Gastroesophageal sphincter (tissue), 4 donors: Measurements from ENCODE around the gene CES3. TPM values are rescaled to one million over a fixed set of nuclear protein-coding genes. Genes with fewer than 3 reads are reported as not detected.

Experiments
- ATAC-seq: fragments of 150-250 bp; one replicate; pipeline ENCODE4 v1.9.1; 2016; ENCODE audit warnings: mild to moderate bottlenecking, moderate library complexity
- H3K27ac ChIP-seq, 4 donors: fragments of 200-600 bp; sonication (generic) in 3 of 4; 1 replicate in 3 of 4; 2 replicates in 1 of 4; pipeline ENCODE4 v1.5.1; 2016 to 2019
- H3K27me3 ChIP-seq: fragments of 200-600 bp; sonication (generic); one replicate; pipeline ENCODE4 v1.5.1; 2019
- H3K36me3 ChIP-seq, 2 donors: fragments of 200-600 bp; sonication (generic); one replicate each; pipeline ENCODE4 v1.5.1; 2019; ENCODE audit warnings: control low read depth in 1 of 2
- H3K4me1 ChIP-seq, 3 donors: fragments of 200-600 bp; sonication (generic); 1 replicate in 2 of 3; 2 replicates in 1 of 3; pipeline ENCODE4 v1.5.1; 2016 to 2019; ENCODE audit warnings: control low read depth in 2 of 3
- H3K4me3 ChIP-seq, 2 donors: fragments of 200-600 bp; sonication (generic); one replicate each; pipeline ENCODE4 v1.5.1; 2019; ENCODE audit warnings: mild to moderate bottlenecking in 1 of 2, moderate library complexity in 1 of 2
- H3K9me3 ChIP-seq, 3 donors: fragments of 200-600 bp; sonication (generic); one replicate each; pipeline ENCODE4 v1.5.1; 2017 to 2019; ENCODE audit warnings: control low read depth in 2 of 3
- CTCF ChIP-seq, 4 experiments: fragments of 200-600 bp in 2 of 4; fragments of 450-650 bp in 2 of 4; sonication (generic) in 1 of 4; IDR thresholded peaks; one replicate each; pipeline ENCODE4 v1.5.1; 2017 to 2019; ENCODE audit warnings: antibody characterized with exemption in 4 of 4, mild to moderate bottlenecking in 2 of 4, moderate library complexity in 2 of 4
- EP300 ChIP-seq: sonication (generic); formaldehyde crosslinking; IDR thresholded peaks from one replicate; pipeline ENCODE4 v1.6.1; 2017; ENCODE audit warnings: antibody characterized with exemption, mild to moderate bottlenecking
- POLR2A ChIP-seq, 2 donors: fragments of 450-650 bp; IDR thresholded peaks; one replicate each; pipeline ENCODE4 v1.6.1; 2017; ENCODE audit warnings: antibody characterized with exemption in 2 of 2, mild to moderate bottlenecking in 2 of 2, moderate library complexity in 1 of 2
- POLR2AphosphoS5 ChIP-seq: sonication (generic); formaldehyde crosslinking; IDR thresholded peaks from one replicate; pipeline ENCODE4 v1.6.1; 2017; ENCODE audit warnings: antibody characterized with exemption
- WGBS, 2 donors: methylation state at CpG; one replicate each; pipeline ENCODE4 v1.1.5; 2018; ENCODE audit warnings: low coverage in 1 of 2; 5-methylcytosine and 5-hydroxymethylcytosine counted together
- total RNA-seq, 4 donors: library from RNA; depleted of rRNA; stranded (reverse); fragments of >200 nt; gene quantifications; one replicate each; pipeline ENCODE4 v1.1.0, GENCODE V29; 2016

Gene CES3
- total RNA-seq, 4 donors from 2014 or later: 0.13 to 0.49 (median 0.39) TPM; not detected in 1

DNA sequence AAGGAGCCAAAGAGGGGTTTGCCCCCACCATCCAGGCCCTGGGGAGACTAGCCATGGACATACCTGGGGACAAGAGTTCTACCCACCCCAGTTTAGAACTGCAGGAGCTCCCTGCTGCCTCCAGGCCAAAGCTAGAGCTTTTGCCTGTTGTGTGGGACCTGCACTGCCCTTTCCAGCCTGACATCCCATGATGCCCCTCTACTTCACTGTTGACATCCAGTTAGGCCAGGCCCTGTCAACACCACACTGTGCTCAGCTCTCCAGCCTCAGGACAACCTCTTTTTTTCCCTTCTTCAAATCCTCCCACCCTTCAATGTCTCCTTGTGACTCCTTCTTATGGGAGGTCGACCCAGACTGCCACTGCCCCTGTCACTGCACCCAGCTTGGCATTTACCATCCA, 48.1 kb downstream of the CES3 start:
- Histone ChIP-seq H3K4me3 (no peak overlapping the region), H3K27ac (no peak overlapping the region), H3K9me3 (no peaks in the 10 kb centered on the region), H3K27me3 (no peaks in the 10 kb centered on the region), H3K36me3 (no peaks in the 10 kb centered on the region), H3K4me1 (peaks cover 0 to 14% (median 8%) of the 10 kb centered on the region in 3 donors)
- no peak for ATAC-seq
- WGBS, 2 donors: 44% methylated on average over 1 of the region's 1 CpG; no CpG with 5 or more reads in 1 of the 2 donors
- TF ChIP-seq EP300 (no peak), POLR2AphosphoS5 (no peak), POLR2A (IDR thresholded peaks at IDR 0.05) (no peak)

DNA sequence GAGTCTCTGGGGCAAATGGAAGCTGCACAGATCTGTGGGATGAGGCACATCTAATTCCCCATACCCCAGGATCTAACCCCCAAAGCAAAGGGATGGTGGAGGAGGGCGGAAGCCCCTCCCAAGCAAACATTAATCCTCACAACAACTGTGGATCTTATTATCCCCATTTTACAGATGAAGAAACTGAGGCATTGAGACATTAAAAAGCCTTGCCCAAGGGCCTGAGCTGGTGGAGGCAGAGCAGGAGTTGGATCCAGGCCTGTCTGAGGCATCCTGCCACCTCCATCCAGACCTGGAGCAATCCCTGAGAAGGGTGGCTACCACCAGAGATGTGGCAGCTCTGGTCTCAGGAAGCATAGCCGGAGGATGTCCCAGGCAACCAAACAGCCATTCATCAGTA, 50.2 kb downstream of the CES3 start:
- no peak for TF ChIP-seq CTCF (IDR thresholded peaks at IDR 0.05)
- no peak for TF ChIP-seq POLR2AphosphoS5
- no peak for TF ChIP-seq EP300
- no peak for TF ChIP-seq POLR2A (IDR thresholded peaks at IDR 0.05)
- H3K4me3 ChIP-seq: no peak overlapping the region
- 100% methylated on average over 1 of the region's 2 CpGs; no CpG with 5 or more reads in 1 of the 2 donors for WGBS, 2 donors

GRCh38 chr16:67013233-67013822, 52.3 kb downstream of the CES3 start:
- Histone ChIP-seq H3K9me3 (no peaks in the 10 kb centered on the region), H3K27ac (peak overlapping the region in 3 of 4 donors; percentile 64 to 78 (median 72)), H3K27me3 (no peaks in the 10 kb centered on the region), H3K4me1 (peaks cover 0 to 23% (median 13%) of the 10 kb centered on the region in 3 donors), H3K36me3 (no peaks in the 10 kb centered on the region), H3K4me3 (peak overlapping the region; percentile 29 to 65)
- WGBS, 2 donors: 20 to 41% methylated on average over 1 to 4 of the region's 21 CpGs
- no peak for ATAC-seq
- TF ChIP-seq CTCF (IDR thresholded peaks at IDR 0.05) (no peak), POLR2AphosphoS5 (no peak), POLR2A (IDR thresholded peaks at IDR 0.05) (no peak), EP300 (no peak)

More for the DNA sequence above, 50.2 kb downstream of the CES3 start:
- H3K27me3 ChIP-seq: no peaks in the 10 kb centered on the region
- ATAC-seq: no peak
- no peak overlapping the region for H3K27ac ChIP-seq
- no peaks in the 10 kb centered on the region for H3K36me3 ChIP-seq
- peaks cover 0 to 23% (median 13%) of the 10 kb centered on the region in 3 donors for H3K4me1 ChIP-seq
- H3K9me3 ChIP-seq: no peaks in the 10 kb centered on the region

- H3K4me1 ChIP-seq: peaks cover 0 to 23% (median 13%) of the 10 kb centered on the region in 3 donors
- H3K4me3 ChIP-seq: peak overlapping the region; percentile 29 to 65
- H3K27me3 ChIP-seq: no peaks in the 10 kb centered on the region
- peak overlapping the region in 3 of 4 donors; percentile 64 to 78 (median 72) for H3K27ac ChIP-seq
- peak; percentile 88 for ATAC-seq
- no peaks in the 10 kb centered on the region for H3K9me3 ChIP-seq
- TF ChIP-seq POLR2AphosphoS5: peak; percentile 40
- peak in 3 of 4 experiments; percentile 43 to 52 (median 47) for TF ChIP-seq CTCF (IDR thresholded peaks at IDR 0.05)
- TF ChIP-seq EP300: no peak
- TF ChIP-seq POLR2A (IDR thresholded peaks at IDR 0.05): peak in 1 of 2 donors; percentile 16
- H3K36me3 ChIP-seq: no peaks in the 10 kb centered on the region
- 0% methylated on average over 1 of the region's 70 CpGs; no CpG with 5 or more reads in 1 of the 2 donors for WGBS, 2 donors
Measured at GRCh38 chr16:67013823-67014633, 53.0 kb downstream of the CES3 start.

DNA sequence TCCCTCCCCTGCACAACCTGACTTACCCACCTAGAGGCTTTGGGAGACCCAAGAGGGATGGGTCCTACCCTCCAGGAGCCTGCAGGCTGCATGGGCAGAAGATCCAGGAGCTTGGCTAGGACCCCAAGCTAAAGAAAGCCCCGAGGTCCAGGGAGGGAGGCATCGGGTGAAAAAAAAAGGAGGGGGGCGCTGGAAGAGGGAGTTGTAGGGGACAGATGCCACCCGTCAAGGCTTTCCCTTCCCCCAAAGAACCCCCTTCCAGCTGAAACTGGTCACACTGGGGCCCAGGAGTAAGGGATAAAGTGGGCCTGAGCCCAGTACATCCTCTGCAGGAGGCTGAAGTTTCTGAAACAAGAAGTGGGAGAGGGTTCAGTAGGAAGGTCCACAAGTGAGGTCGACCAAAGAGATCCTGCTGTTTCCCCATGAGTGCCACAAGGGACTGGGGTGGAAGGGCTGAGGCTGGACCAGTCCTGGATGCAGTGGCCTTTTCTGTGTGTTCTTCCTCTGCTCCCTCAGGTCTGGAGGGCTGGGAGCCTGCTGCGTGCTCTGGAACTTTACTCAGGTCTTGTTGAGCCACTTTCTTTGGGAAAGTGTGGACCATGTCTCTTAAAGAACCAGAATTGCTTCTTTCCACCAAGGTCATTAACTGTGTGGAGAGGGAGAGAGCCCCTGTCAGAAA, 53.7 kb downstream of the CES3 start:
- 20 to 57% methylated on average over 1 to 3 of the region's 6 CpGs for WGBS, 2 donors
- peak overlapping the region in 1 of 2 donors; percentile 65 for H3K4me3 ChIP-seq
- H3K4me1 ChIP-seq: peaks cover 0 to 23% (median 13%) of the 10 kb centered on the region in 3 donors
- no peaks in the 10 kb centered on the region for H3K9me3 ChIP-seq
- no peaks in the 10 kb centered on the region for H3K36me3 ChIP-seq
- ATAC-seq: no peak
- TF ChIP-seq POLR2AphosphoS5 (no peak), POLR2A (IDR thresholded peaks at IDR 0.05) (no peak), CTCF (IDR thresholded peaks at IDR 0.05) (no peak), EP300 (no peak)
- H3K27ac ChIP-seq: peak overlapping the region in 2 of 4 donors; percentile 64 to 78
- no peaks in the 10 kb centered on the region for H3K27me3 ChIP-seq
